Breast epithelium (tissue), 3 donors: ENCODE data around the gene CIZ1.

Experiments
- POLR2A ChIP-seq: fragments of 450-650 bp; IDR thresholded peaks from one replicate; pipeline ENCODE4 v1.6.1; 2016; ENCODE audit warnings: antibody characterized with exemption, mild to moderate bottlenecking, moderate library complexity
- TF ChIP-seq, protein P1 (sequence below), 3 donors: fragments of 450-650 bp; IDR thresholded peaks; one replicate each; pipeline ENCODE4 v1.5.1; 2016 to 2017; ENCODE audit warnings: antibody characterized with exemption in 3 of 3, mild to moderate bottlenecking in 3 of 3, moderate library complexity in 3 of 3

DNA sequence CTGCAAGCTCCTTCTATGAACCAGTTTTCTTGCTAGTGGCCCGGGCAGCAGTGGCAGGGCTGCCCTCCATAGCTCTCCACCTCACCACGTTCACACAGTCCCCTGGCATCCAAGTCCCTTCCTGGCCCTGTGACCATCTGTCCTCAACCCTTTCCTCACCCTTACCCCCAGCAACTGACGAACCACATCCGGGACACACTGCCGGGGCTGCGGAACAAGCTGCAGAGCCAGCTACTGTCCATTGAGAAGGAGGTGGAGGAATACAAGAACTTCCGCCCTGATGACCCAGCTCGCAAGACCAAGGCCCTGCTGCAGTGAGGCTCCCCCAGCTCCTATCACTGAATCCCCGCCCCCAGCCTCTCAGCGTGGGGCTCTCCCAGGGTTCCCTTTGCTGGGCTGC lies 30.7 kb upstream of the CIZ1 start:
- TF ChIP-seq, protein P1, sequence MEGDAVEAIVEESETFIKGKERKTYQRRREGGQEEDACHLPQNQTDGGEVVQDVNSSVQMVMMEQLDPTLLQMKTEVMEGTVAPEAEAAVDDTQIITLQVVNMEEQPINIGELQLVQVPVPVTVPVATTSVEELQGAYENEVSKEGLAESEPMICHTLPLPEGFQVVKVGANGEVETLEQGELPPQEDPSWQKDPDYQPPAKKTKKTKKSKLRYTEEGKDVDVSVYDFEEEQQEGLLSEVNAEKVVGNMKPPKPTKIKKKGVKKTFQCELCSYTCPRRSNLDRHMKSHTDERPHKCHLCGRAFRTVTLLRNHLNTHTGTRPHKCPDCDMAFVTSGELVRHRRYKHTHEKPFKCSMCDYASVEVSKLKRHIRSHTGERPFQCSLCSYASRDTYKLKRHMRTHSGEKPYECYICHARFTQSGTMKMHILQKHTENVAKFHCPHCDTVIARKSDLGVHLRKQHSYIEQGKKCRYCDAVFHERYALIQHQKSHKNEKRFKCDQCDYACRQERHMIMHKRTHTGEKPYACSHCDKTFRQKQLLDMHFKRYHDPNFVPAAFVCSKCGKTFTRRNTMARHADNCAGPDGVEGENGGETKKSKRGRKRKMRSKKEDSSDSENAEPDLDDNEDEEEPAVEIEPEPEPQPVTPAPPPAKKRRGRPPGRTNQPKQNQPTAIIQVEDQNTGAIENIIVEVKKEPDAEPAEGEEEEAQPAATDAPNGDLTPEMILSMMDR (IDR thresholded peaks at IDR 0.05), result no peak
- no peak for TF ChIP-seq POLR2A
